Activated CD8-positive, alpha-beta memory T cell treated with anti-CD3 and anti-CD28 coated beads, Interleukin-2, amount 10 ng/mL, durations not matched to agents 7 days and 5 days (primary cell): ENCODE results near the gene RBM24. TPM values are rescaled to one million over a fixed set of nuclear protein-coding genes. Genes with fewer than 3 reads are reported as not detected.
"Not testable (repeated sequence)": the region's sequence is repeated elsewhere in the genome, so short reads cannot be mapped to it uniquely, and the experiment has no call there.

Source experiments
- ATAC-seq: fragments of 150-1000 bp; cut with Tn5 transposase; one replicate; pipeline ENCODE4 v1.10.0; 2021; ENCODE audit warnings: moderate library complexity
- CTCF ChIA-PET: fragments of 350-600 bp; sonication (Branson Sonifier 250); formaldehyde crosslinking; loops from one replicate; lab custom pipeline; 2021; ENCODE audit warnings: antibody characterized with exemption; lab: Charles Lee
- DNase-seq: peaks from one replicate; pipeline ENCODE4 v3.0.0-alpha.2; 2020
- H3K27ac Mint-ChIP-seq: one replicate; pipeline ENCODE4 v1.8.0; 2021; ENCODE audit warnings: mild to moderate bottlenecking, mixed read lengths
- H3K27me3 Mint-ChIP-seq: one replicate; pipeline ENCODE4 v1.8.0; 2021; ENCODE audit warnings: mixed read lengths
- H3K36me3 Mint-ChIP-seq: one replicate; pipeline ENCODE4 v1.8.0; 2021; ENCODE audit warnings: mild to moderate bottlenecking, mixed read lengths
- H3K4me1 Mint-ChIP-seq: one replicate; pipeline ENCODE4 v1.8.0; 2021; ENCODE audit warnings: mixed read lengths
- H3K4me3 Mint-ChIP-seq: one replicate; pipeline ENCODE4 v1.8.0; 2021; ENCODE audit warnings: mild to moderate bottlenecking, moderate library complexity, mixed read lengths
- H3K9me3 Mint-ChIP-seq: one replicate; pipeline ENCODE4 v1.8.0; 2022; ENCODE audit warnings: low read depth, mixed read lengths
- total RNA-seq, 2 experiments: library from RNA; stranded (reverse); gene quantifications; one replicate each; pipeline ENCODE4 v1.2.3, GENCODE V29; 2021

The RBM24 gene
- total RNA-seq, 2 experiments from 2014 or later, result not detected

GRCh38 chr6:17299750-17300149, 18.6 kb downstream of the RBM24 start:
- Mint-ChIP-seq H3K9me3 (no peaks in the 10 kb centered on the region), H3K27me3 (no peaks in the 10 kb centered on the region), H3K4me1 (no peaks in the 10 kb centered on the region), H3K4me3 (no peak overlapping the region), H3K27ac (no peak overlapping the region), H3K36me3 (no peaks in the 10 kb centered on the region)
- CTCF ChIA-PET, result no interaction called here
- no peak for DNase-seq
- no peak for ATAC-seq

GRCh38 chr6:17300637-17301036, 19.5 kb downstream of the RBM24 start:
- no peaks in the 10 kb centered on the region for H3K4me1 Mint-ChIP-seq
- ATAC-seq (no peak), DNase-seq (no peak)
- H3K36me3 Mint-ChIP-seq, result no peaks in the 10 kb centered on the region
- H3K4me3 Mint-ChIP-seq, result no peak overlapping the region
- H3K27ac Mint-ChIP-seq, result no peak overlapping the region
- no peaks in the 10 kb centered on the region for H3K9me3 Mint-ChIP-seq
- CTCF ChIA-PET, result no interaction called here
- no peaks in the 10 kb centered on the region for H3K27me3 Mint-ChIP-seq

GRCh38 chr6:17303444-17303843, 22.3 kb downstream of the RBM24 start:
- ATAC-seq (no peak), DNase-seq (no peak)
- H3K36me3 Mint-ChIP-seq, result no peaks in the 10 kb centered on the region
- H3K9me3 Mint-ChIP-seq, result peaks cover under 1% of the 10 kb centered on the region
- H3K27ac Mint-ChIP-seq, result no peak overlapping the region
- no peaks in the 10 kb centered on the region for H3K27me3 Mint-ChIP-seq
- H3K4me3 Mint-ChIP-seq, result no peak overlapping the region
- CTCF ChIA-PET, result no interaction called here
- H3K4me1 Mint-ChIP-seq, result no peaks in the 10 kb centered on the region

- no peak overlapping the region for H3K27ac Mint-ChIP-seq
- no peaks in the 10 kb centered on the region for H3K36me3 Mint-ChIP-seq
- DNase-seq (no peak), ATAC-seq (no peak)
- no peak overlapping the region for H3K4me3 Mint-ChIP-seq
- no peaks in the 10 kb centered on the region for H3K4me1 Mint-ChIP-seq
- H3K9me3 Mint-ChIP-seq, result peaks cover 2% of the 10 kb centered on the region
- no peaks in the 10 kb centered on the region for H3K27me3 Mint-ChIP-seq
- CTCF ChIA-PET, result no interaction called here
Measured at GRCh38 chr6:17305219-17306001, 24.2 kb downstream of the RBM24 start.

GRCh38 chr6:17311595-17312311, 30.6 kb downstream of the RBM24 start:
- Mint-ChIP-seq H3K4me1 (no peaks in the 10 kb centered on the region), H3K27ac (no peak overlapping the region), H3K27me3 (no peaks in the 10 kb centered on the region), H3K36me3 (no peaks in the 10 kb centered on the region), H3K4me3 (no peak overlapping the region), H3K9me3 (peaks cover 2% of the 10 kb centered on the region)
- ATAC-seq, result no peak
- CTCF ChIA-PET, result no interaction called here
- DNase-seq, result no peak

- ATAC-seq, H3K27me3 Mint-ChIP-seq, H3K4me3 Mint-ChIP-seq, DNase-seq, CTCF ChIA-PET, H3K36me3 Mint-ChIP-seq, H3K9me3 Mint-ChIP-seq, H3K4me1 Mint-ChIP-seq, H3K27ac Mint-ChIP-seq: not testable (repeated sequence)
Measured at GRCh38 chr6:17313238-17313637, 32.1 kb downstream of the RBM24 start.

GRCh38 chr6:17313971-17314370, 32.8 kb downstream of the RBM24 start:
- Mint-ChIP-seq H3K9me3 (no peaks in the 10 kb centered on the region), H3K27me3 (no peaks in the 10 kb centered on the region), H3K36me3 (no peaks in the 10 kb centered on the region), H3K27ac (no peak overlapping the region), H3K4me1 (no peaks in the 10 kb centered on the region), H3K4me3 (no peak overlapping the region)
- ATAC-seq (no peak), DNase-seq (no peak)
- CTCF ChIA-PET, result no interaction called here

GRCh38 chr6:17315262-17315661, 34.1 kb downstream of the RBM24 start:
- no peak for ATAC-seq
- no peak overlapping the region for H3K27ac Mint-ChIP-seq
- no peaks in the 10 kb centered on the region for H3K9me3 Mint-ChIP-seq
- no peaks in the 10 kb centered on the region for H3K36me3 Mint-ChIP-seq
- DNase-seq, result no peak
- no peak overlapping the region for H3K4me3 Mint-ChIP-seq
- no peaks in the 10 kb centered on the region for H3K4me1 Mint-ChIP-seq
- H3K27me3 Mint-ChIP-seq, result no peaks in the 10 kb centered on the region
- CTCF ChIA-PET, result no interaction called here

GRCh38 chr6:17318435-17319165, 37.4 kb downstream of the RBM24 start:
- Mint-ChIP-seq H3K4me1 (no peaks in the 10 kb centered on the region), H3K4me3 (no peak overlapping the region), H3K36me3 (no peaks in the 10 kb centered on the region), H3K27ac (no peak overlapping the region), H3K9me3 (no peaks in the 10 kb centered on the region), H3K27me3 (no peaks in the 10 kb centered on the region)
- no peak for DNase-seq
- ATAC-seq, result no peak
- CTCF ChIA-PET, result no interaction called here

- H3K36me3 Mint-ChIP-seq, H3K4me3 Mint-ChIP-seq, H3K27me3 Mint-ChIP-seq, ATAC-seq, CTCF ChIA-PET, H3K9me3 Mint-ChIP-seq, H3K27ac Mint-ChIP-seq, DNase-seq, H3K4me1 Mint-ChIP-seq: not testable (repeated sequence)
Measured at GRCh38 chr6:17320266-17320665, 39.1 kb downstream of the RBM24 start.

- peaks cover 6% of the 10 kb centered on the region for H3K9me3 Mint-ChIP-seq
- DNase-seq, result no peak
Measured at GRCh38 chr6:17331238-17331637, 50.1 kb downstream of the RBM24 start.

GRCh38 chr6:17334265-17334664, 53.1 kb downstream of the RBM24 start:
- Mint-ChIP-seq H3K9me3 (peaks cover 6% of the 10 kb centered on the region), H3K4me1 (no peaks in the 10 kb centered on the region)

More at GRCh38 chr6:17331238-17331637, 50.1 kb downstream of the RBM24 start:
- Mint-ChIP-seq H3K4me3 (no peak overlapping the region), H3K4me1 (no peaks in the 10 kb centered on the region), H3K27me3 (no peaks in the 10 kb centered on the region), H3K36me3 (no peaks in the 10 kb centered on the region), H3K27ac (no peak overlapping the region)
- no peak for ATAC-seq
- CTCF ChIA-PET, result no interaction called here

GRCh38 chr6:17336425-17336824, 55.3 kb downstream of the RBM24 start:
- no peaks in the 10 kb centered on the region for H3K27me3 Mint-ChIP-seq
- no peak for ATAC-seq
- CTCF ChIA-PET, result no interaction called here

More at GRCh38 chr6:17334265-17334664, 53.1 kb downstream of the RBM24 start:
- Mint-ChIP-seq H3K27me3 (no peaks in the 10 kb centered on the region), H3K36me3 (no peaks in the 10 kb centered on the region), H3K27ac (no peak overlapping the region), H3K4me3 (no peak overlapping the region)
- DNase-seq, result no peak
- ATAC-seq, result no peak
- CTCF ChIA-PET, result no interaction called here

More at GRCh38 chr6:17336425-17336824, 55.3 kb downstream of the RBM24 start:
- Mint-ChIP-seq H3K27ac (no peak overlapping the region), H3K36me3 (no peaks in the 10 kb centered on the region), H3K9me3 (peaks cover 2% of the 10 kb centered on the region), H3K4me3 (no peak overlapping the region), H3K4me1 (no peaks in the 10 kb centered on the region)
- DNase-seq, result no peak
